GM18951 (cell line): ENCODE data around the gene S1PR1.

Experiments used
- POLR2A ChIP-seq: IDR thresholded peaks from 4 replicates; pipeline ENCODE4 v1.6.1; 2011; ENCODE audit warnings: mild to moderate bottlenecking; ENCODE audit not compliant: insufficient read length, insufficient read depth; ENCODE audit errors: extremely low read depth
- in situ Hi-C: fragments of 300-500 bp; cut with MboI; formaldehyde crosslinking; loops from one replicate; pipeline ENCODE4 v1.12.0; 2022; ENCODE audit warnings: low sequenced_read_pairs, mixed read lengths, inconsistent platforms; ENCODE audit not compliant: unreplicated experiment

Gene S1PR1

DNA sequence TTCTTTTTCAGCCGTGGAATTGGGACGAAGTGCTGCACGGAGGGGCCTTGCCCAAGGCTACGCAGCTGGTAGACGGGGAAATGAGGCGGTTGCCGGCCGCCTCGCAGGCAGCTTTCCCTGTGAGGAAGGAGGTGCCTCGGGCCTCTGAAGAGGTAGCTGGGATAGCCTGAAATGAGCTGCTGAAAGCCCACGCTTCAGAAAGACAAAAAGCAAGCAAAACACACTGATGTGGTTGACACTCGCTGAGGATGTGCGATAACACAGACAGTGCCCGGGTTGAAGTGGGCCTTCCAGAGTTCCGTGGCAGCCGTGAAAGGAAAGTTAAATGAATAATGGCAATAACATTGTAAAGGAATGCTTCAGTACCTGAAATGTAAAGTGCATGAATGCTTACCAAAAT lies 47.2 kb downstream of the S1PR1 start:
- TF ChIP-seq POLR2A, result no peak
- in situ Hi-C loops, result loop anchor here (10.0 kb wide), 1 partner anchor 159 kb away; no protein-coding TSS in a partner anchor

DNA sequence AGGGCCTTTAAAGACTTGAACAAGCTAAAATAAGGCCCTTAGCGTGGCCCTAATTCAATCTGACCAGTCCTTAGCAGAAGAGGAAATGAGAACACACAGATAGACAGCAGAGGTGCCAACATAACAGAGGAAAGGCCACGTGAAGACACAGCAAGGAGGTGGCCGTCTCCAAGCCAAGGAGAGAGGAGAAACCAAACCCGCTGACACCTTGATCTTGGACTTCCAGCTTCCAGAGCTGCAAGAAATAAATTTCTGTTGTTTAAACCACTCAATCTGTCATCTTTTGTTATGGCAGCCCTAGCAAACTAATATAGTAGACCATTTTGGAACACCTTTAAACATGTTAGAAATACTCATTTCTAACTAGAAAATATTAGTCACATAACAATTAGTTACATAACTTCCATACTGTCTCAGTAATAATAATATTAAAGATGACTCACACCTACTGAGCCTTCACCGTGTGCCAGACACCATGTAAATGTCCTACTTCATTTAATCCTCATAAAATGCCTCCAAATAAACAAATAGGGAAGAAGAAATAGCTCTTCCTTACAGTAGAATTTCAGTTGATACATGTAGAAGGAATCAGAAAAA lies 47.9 kb downstream of the S1PR1 start:
- TF ChIP-seq POLR2A, result no peak
- in situ Hi-C loops, result loop anchor here (10.0 kb wide), 1 partner anchor 160 kb away; no protein-coding TSS in a partner anchor

DNA sequence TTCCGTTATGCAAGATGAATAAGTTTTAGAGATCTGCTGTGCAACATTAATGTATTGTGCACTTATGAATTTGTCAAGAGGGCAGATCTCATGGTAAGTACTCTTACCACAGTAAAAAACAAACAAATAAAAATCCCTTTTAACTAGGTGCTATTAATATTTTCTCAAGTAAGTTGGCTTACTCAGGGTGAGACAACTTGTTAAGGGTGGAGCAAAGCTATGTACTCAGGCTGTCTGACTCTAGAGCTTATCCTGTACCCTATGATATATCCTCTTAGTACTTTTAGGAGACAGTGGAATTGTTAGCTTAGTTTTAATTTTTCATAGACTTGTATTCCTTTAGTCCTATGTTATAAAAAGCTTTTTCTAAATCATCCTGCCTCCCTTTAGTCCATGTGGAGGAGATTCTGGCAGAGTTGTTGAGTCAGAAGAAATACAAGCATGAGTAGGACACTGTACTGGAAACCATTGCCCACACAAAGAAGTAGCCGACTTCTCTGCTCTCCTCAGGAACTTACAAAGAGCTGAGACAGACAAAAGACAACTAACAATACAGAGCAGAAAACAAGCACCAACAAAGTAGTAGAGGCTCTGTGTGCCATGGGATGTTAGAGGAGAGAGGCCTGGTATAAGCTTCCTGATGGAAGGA lies 49.2 kb downstream of the S1PR1 start:
- no peak for TF ChIP-seq POLR2A
- in situ Hi-C loops, result loop anchor here (10.0 kb wide), 1 partner anchor 161 kb away; no protein-coding TSS in a partner anchor

DNA sequence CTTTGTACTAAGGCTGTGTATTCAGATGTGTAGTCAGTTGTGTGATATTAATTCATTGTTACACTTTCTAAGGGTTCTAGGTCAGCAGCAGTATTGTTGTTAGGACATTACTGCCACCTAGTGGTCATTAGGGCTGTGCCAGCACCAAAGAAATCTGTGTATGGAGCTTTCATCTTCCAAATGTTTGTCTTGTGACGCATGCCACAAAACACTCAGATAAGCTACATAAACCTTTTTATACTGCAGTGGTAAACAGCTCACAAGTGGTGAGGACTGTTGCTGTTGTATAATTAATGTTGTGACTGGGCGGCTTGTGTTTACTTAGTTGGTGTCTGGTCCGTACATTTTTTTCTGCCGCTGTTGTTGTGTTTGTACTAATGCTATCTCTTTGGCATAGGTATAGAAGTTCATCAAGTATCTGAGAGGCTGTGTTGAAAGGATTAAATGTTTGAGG lies 51.7 kb downstream of the S1PR1 start:
- TF ChIP-seq POLR2A, result no peak
- in situ Hi-C loops, result loop anchor here (10.0 kb wide), 1 partner anchor 164 kb away; no protein-coding TSS in a partner anchor

DNA sequence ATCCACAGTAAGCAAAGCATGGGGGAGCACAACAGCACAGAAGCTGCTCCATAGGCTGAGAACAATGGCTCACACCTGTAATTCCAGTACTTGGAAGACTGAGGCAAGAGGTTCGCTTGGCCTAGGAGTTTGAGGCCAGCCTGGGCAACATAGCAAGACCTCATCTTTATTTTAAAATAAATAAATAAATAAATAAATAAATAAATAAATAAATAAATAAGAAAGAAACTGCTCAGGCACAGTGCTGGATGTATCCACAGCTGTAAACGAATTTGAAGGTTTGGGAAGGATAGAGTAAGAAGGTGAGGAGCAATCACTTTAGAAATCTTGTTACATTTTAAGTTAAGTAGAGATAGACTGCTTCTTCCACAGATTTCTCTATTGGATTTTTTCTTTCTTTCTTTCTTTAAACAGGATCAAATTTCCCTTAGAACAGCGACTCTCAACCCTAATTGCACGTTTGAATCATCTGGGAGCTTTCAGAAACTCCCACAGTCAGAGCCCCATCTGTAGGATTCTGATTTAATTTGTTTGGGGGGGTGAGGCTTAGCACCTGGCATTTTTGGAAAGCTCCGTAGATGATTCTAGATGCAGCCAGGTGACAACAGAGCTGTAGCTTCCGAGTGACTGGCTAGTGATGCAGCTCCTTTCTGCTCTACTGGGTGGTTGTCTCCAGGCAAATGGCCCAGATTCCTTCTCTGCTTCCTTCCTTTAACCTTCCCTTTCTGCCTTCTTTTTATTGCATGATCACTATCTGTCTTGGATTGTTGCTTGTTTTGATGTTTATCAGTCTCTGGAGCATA lies 53.5 kb downstream of the S1PR1 start:
- in situ Hi-C loops, result loop anchor here (5.0 kb wide), 1 partner anchor 363 kb away; no protein-coding TSS in a partner anchor
- TF ChIP-seq POLR2A, result no peak
